Activated gamma-delta T cell (primary cell): ENCODE data around the gene CNTNAP2.
"Not testable (repeated sequence)": the region's sequence is repeated elsewhere in the genome, so short reads cannot be mapped to it uniquely, and the experiment has no call there.

ENCODE experiments used
- DNase-seq: peaks from one replicate; lab custom pipeline; 2025; lab: John Stamatoyannopoulos, UW

CNTNAP2 gene

DNA sequence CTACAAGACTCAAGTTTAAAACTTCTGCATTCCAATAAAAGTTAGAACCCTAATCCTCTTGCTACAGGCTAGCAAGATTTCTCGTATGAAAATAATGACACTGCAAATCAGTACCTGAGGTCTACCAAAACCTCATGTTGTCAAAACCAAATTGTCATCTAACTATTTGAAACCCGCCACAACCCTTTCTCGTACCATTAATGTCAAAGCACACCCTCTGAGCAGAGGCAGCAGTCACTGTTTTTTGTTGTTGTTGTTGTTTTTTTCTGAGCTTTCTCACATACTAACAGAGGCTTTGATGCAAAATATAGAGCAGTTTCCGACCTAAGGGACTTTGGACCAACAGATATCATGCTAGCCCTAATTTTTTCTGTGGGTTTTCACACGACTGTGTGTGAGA lies 1910.1 kb downstream of the CNTNAP2 start:
- no peak for DNase-seq

DNA sequence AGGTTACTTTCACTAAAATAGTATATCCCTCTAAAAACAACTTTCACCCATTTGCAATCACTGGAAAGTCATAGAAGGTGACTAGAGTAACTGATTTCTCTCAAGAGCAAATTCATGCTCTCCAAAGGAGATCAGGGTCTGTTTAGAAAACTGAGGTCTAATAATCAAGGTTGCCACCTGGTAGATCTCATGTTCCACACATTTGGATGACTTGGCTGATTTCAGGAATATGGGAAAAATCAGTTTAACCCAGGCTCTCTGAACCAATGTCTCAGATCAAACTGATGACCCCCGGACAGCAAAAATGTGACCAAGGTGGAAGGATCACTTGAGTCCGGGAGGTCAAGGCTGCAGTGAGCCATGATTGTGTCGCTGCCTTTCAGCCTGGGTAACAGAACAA lies 1911.6 kb downstream of the CNTNAP2 start:
- no peak for DNase-seq

DNA sequence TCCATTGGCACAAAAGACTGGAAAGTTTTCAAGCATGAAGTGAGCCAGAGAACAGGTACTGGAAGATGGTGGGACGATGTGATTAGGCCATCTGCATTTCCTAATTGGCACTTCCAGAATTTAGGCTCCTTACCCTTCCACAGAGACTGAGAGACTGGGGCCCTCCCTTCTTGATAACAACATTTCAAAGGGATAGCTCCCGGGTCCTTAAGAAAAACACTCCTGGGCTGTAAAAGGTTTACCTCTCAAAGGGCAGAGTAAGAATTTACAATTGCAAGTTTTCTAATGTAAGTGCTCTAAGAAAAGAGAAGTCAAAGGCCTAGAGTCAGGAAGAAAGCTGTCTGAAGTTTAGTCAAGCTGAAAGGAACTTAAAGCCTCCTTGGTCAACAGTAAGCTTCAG lies 1914.4 kb downstream of the CNTNAP2 start:
- no peak for DNase-seq

DNA sequence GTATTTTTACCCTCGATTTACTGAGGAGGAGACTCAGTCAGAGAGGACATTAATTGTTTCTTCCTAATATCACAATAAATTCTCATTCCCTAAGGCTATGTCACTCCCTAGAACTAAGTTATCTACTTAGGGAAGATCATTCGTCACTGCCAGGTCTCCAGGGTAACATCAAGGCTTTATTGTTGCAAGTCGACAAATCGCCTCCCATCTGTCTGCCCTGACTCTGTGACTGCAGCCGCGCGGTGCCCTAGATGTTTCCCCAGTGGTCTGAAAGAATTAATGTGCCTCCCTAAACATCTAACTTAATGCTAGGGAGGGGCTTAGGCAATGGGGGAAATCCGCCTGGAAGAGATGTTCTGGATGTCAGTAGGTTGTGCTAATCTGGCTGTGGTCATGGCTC lies 1915.2 kb downstream of the CNTNAP2 start:
- no peak for DNase-seq

DNA sequence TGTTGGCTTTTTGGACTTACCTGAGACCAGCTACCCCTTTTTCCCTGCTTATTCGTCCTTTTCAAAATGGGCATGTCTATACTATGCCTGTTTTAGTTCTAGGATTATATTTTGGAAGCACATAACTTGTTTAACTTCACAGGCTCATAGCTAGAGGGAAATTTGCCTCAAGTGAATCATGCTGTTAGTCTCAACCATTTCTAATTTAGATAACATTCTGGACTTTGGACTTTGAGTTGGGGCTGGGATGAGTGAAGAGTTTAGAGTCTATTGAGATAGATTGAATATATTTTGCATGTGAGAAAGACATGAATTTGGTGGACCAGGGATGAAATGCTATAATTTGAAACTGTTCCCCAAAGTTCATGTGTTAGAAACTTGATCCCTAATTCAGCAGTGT lies 1919.3 kb downstream of the CNTNAP2 start:
- no peak for DNase-seq

DNA sequence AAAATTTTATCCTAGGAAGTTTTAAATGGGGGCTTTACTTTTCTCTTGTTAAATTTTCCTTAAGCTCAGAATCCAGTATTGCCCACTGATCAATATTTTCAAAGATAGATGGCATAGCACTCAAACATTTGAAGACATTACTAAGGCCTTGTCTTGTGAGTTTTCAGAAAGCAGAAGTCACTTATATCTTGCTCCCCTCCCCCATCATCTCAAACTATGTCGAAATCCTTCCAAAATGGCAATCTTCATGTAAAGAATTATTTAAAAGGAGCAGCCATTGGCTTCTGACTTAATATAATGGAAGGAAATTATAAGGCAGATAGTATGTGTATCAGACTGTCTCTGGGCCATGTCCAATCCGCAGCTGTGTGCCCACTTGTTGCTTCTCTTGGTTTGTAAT lies 1920.4 kb downstream of the CNTNAP2 start:
- no peak for DNase-seq

DNA sequence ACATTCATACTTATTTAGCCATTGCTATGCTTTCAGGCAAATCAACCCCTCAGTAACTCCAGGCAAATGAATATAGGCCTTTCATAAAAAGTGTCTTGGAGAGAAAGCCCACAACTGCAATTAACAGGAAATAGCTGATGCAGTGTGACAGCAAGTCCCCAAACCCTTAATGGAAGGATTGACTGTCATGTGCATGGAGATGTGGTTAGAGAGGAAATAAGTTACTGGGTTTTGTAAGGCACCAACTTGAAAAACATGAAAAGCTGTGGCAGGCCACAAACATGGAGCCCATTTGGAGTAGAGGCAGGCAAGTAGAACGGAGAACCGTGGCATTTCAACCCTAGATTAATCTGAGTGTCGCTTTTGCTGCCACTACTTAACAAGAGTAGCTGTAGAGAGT lies 1924.6 kb downstream of the CNTNAP2 start:
- no peak for DNase-seq

DNA sequence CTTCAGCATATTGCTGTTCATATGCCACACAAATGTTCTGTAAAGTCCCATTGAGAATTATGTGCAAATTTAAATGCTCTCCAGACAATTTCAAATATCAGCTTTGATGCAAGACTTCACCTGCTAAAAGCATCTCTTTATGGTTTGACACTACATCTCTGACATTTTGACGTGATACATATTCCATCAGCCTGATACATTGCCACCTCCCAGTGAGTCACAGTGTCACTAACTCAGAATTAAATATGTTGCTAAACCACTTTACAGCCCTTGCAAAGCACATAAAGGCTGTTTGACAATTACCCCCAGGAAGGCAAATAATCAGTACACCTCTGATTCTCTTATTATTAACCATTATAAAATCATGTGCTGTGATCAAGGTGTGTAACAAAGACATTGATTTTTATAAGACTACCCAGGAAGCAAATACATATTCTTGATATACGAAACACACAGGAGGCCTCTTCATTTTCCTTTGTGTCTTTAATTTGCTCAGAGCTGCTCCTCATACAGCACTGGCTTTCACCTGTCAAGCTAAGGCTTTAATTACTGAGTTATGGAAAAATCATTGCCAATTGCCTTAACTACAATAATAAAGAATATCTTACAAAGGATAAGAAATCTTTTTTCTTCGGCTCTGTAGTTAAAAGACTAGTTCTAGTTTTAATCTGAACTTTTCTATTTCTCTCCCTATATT lies 1926.5 kb downstream of the CNTNAP2 start:
- no peak for DNase-seq

DNA sequence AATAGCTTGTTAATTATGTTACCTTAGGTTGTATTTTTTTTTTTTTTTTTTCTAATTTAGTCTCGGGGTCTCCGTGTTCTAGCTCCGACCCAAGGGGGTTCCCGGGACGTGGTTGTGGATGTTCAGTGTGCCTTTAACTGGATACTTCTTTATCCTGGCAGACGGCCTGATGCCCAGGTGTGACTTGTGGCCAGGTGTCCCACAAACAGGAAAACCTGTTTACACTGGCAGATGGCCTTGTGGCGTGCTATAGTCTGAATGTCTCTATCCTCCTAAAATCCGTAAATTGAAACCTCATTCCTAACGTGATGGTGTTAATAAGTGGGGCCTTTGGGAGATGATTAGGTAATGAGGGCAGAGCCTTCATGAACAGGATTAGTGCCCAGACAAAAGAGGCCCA lies 1927.6 kb downstream of the CNTNAP2 start:
- DNase-seq = no peak

DNA sequence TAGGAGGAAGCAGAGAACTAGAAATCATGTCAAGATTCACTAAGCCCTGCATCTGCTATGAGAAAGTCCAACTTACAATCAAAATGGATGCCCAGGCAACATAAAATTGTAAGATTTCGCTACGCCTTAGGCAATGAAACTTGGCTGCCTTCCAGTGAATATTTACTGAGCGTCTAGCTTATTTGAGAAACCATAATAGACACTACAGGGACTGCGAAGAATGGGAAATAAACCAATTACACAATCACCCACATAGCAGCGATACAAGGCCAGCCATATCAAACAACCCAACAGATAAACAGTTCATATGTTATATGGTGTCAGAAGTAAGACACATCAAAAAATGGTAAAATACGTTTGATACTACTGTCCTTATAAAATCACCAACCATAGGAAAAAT lies 1928.9 kb downstream of the CNTNAP2 start:
- DNase-seq = no peak

DNA sequence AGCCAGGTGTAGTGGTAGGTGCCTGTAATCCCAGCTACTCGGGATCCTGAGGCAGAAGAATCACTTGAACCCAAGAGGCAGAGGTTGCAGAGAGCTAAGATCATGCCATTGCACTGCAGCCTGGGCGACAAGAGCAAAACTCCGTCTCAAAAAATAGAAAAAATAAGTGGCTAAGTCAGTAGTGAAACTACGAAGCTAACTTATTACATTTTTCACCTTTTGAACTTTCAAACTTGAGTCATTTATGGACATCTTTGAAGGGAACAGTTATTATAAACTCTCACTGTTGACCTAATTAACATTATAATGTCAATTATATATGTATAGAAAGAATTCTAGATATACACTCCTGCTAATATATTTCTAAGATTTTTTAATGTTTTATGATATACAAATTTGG lies 1932.5 kb downstream of the CNTNAP2 start:
- no peak for DNase-seq

DNA sequence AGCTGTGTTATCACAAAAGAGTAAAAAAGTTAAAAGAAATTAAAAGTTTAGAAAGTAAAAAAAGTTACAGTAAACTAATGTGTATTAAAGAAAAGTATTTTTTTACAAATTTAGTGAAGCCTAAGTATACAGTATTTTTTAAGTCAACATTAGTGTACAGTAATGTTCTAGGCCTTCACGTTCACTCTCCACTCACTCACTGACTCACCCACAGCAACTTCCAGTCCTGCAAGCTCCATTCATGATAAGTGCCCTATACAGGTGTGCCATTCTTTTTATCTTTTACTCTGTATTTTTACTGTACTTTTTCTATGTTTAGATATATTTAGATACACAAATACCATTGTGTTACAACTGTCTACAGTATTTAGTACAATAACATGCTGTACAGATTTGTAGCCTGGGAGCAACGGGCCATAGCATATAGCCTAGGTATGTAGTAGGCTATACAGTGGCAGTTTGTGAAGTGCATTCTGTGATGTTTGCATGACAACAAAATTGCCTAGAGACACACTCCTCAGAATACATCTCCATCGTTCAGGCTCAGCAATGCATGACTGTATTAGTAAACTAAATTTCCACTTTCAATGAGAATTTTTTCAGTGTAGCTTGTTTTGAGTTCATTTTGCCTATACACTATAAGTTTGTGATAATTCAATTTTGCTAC lies 1934.0 kb downstream of the CNTNAP2 start:
- no peak for DNase-seq

DNA sequence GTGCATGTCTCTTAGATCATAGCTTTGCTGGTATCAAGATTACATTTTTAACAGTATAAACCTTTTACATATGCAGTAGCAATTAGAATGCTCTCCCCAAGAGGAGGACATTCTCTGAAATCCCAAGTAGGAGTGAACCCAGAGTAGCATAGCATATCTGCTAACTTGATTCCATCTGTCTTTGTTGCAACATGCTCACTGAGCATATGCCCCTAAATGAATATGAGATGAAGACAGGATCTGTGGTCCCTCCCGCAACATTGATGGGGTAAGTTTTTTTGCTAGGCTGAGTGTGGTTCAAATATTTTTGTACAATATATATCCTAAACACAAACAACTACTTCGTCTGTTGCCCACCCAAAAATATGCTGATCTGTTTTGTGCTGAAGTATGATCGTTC lies 1939.8 kb downstream of the CNTNAP2 start:
- DNase-seq = no peak

DNA sequence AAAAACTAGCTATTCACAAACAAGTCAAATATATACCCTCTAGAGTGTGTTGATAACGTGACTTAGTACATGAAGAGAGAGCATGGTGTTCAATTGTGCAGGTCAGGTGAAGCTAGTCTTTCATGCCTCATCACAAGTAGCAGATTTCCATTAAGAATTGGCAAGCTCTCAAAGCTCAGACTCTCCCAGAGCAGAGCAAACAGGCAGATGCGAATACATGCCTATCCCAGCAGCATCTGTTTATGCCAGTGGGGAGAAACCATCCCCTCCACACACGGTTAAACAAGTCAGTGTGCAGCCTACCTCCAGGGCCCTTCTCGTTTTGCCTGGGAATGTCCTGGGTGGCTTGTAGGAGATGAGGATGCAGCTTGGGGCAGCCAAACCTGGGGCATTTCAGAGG lies 1941.5 kb downstream of the CNTNAP2 start:
- DNase-seq = no peak

DNA sequence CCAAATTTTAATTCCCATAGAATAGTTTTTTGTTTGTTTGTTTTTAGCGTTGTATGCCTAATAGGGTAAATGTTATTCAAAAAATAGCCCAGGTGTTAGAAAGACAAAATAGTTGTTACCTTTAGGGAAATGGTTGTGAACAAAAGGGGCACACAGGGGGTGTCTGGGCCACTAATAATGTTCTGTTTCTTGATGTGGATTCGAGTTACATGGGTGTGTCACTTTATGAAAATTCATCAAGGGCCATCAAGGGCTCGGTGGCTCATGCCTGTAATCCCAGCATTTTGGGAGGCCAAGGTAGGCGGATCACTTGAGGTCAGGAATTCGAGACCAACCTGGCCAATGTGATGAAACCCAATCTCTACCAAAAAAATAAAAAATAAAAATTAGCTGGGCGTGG lies 1942.2 kb downstream of the CNTNAP2 start:
- DNase-seq = no peak

DNA sequence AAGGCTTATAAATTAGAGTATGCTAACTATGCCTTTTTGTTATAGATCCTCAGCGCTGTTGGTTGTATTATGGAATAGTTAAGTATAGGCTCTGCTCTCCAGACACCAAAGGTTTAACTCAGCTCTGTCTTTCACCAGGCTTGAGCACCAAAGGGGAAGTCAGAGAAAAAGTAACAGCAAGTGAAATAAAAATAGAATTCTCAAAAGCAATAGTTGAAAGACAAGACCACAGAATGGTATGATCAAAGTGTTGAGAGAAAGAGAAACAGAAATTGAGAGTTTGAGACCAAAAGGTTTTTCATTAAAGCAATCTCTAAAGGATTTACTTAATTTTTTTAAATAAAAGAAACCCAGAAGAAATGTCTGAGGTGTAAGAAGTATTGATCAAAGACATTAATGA lies 1944.1 kb downstream of the CNTNAP2 start:
- no peak for DNase-seq

DNA sequence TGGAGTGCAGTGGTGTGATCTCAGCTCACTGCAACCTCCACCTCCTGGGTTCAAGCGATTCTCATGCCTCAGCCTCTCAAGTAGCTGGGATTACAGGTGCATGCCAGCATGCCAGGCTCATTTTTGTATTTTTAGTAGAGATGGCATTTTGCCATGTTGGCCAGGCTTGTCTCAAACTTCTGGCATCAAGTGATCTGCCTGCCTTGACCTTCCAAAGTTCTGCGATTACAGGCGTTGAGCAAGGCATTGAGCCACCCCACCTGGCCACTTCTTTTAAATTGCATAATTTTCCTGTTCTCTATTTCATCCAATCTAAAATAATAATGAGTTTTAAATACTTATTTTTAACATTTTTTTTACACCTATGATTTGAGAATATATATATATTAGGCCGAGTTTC lies 1961.5 kb downstream of the CNTNAP2 start:
- not testable (repeated sequence) for DNase-seq

DNA sequence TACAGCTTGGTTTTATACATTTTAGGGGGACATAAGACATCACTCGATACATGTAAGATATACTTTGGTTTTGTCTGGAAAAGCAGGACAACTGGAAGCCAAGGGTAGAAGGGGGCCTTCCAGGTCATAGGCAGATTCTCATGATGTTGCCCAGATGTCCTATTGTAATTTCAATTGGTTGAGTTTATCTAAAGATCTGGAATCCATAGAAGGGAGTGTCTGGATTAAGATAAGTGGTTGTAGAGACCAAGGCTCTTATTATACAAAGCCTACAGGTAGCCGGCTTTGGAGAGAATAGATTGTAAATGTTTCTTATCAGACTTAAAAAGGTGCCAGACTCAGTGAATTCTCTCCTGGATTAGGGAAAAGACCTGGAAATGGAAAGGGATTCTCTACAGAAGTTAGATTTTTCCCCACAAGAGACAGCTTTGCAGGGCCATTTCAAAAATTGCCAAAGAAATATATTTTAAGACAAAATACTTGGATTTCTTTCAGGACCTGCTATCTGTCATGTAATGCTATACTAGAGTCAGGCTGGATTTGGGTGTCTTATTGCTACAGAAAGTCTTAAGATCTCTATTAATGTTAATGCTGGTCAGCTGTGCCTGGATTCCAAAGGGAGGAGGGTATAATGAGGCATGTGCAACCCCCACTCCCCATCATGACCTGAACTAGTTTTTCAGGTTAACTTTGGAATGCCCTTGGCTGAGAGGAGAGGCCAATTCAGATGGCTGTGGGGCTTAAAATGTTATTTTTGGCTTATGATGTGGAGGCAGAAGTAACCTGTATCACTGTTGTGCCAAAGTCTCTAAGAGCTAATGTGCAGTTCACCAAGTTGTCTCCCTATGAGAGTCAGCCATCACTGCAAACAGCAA lies 1962.8 kb downstream of the CNTNAP2 start:
- DNase-seq = no peak

DNA sequence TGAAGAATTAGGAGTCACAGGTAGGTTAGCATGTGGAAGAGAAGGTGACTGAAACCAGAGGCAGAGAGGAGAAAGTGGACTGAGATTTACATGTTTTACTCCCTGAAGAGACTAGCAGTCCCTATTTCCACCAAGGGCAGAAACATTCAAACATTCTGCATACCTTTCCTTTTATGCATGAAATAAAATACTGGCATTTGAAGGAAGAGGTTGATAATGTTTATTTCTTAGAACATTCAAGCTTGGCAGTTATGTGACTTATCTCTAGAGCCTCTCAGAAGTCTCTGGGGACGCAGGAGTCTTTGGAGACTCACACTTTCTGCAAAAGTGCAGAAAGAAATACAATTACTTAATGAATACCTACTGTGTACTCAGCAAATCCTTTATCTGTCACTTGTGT lies 1966.8 kb downstream of the CNTNAP2 start:
- no peak for DNase-seq

DNA sequence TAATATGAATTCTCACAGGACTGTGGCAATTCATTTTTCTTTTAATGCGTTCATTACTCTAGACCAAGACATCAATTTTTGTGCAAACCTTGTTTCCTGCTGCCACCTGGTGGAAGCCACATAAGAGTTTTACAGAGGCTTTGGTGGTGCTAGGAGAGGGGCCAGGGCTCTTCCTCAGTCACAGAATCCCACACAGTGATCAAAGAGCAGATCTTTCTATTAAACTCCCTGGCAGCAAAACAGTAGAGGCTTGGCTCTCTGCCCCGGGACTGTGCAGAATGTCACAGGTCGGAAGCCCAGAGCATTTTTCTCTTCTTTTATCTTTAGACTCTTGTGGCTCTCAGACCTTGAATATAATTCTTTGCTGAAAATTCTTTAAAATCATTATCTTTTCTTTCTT lies 1967.5 kb downstream of the CNTNAP2 start:
- no peak for DNase-seq

DNA sequence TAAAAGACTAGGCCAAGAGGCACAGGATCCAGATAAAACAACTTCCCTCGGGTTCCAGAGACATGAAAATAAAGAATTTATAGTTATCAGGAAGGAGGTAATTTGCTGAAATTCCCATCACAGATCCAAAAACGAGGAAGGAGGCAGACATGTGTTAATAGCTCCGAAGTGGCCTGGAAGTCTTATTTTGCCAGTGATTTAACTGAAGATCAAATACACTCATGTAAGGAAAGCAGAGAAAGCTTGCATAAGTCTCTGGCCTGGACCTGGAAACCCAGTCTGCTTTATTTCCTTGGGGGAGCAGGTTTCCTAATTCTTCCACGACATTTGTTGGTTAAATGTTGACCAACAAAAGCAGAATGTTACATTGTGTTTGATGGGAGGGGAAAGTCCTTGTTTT lies 1975.3 kb downstream of the CNTNAP2 start:
- DNase-seq = no peak

DNA sequence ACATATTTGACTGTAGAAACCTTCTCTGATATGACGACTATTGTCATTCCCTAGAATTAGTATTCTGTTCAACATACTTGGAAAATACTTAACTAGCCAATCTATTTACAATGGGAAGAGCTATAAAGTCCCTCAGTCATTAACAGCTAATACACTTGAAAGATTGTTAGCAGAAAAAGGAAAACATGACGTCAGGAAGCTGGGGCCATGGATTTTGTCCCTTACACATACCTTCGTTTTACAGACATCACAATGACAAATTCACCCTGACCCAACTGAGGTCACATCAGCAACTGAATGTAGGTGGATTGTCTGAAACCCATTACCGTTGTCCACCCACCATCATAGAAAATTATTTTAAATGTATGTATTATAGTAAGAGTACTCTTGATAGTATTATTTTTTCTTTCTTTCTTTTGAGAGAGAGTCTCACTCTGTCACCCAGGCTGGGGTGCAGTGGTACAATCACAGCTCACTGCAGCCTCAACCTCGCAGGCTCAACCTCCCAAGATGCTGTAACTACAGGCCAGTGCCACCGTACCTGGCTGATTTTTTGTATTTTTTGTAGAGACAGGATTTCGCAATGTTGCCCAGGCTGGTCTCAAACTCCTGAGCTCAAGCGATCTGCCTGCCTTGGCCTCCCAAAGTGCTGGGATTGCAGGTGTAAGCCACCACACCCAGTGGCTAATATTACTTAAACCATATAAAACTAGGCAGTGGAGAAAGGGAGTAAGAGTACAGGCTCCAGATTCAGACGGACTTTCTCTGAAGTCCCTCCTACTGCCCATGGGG lies 1977.0 kb downstream of the CNTNAP2 start:
- no peak for DNase-seq
